Activated CD8-positive, alpha-beta memory T cell treated with anti-CD3 and anti-CD28 coated beads for 48 hours (primary cell): ENCODE data around the gene NAP1L1.

ENCODE experiments used
- DNase-seq, 3 experiments: peaks; one replicate each; pipeline ENCODE4 v3.0.0-alpha.2; 2020; ENCODE audit warnings: low read depth in 2 of 3, low spot score in 2 of 3

NAP1L1 gene

DNA sequence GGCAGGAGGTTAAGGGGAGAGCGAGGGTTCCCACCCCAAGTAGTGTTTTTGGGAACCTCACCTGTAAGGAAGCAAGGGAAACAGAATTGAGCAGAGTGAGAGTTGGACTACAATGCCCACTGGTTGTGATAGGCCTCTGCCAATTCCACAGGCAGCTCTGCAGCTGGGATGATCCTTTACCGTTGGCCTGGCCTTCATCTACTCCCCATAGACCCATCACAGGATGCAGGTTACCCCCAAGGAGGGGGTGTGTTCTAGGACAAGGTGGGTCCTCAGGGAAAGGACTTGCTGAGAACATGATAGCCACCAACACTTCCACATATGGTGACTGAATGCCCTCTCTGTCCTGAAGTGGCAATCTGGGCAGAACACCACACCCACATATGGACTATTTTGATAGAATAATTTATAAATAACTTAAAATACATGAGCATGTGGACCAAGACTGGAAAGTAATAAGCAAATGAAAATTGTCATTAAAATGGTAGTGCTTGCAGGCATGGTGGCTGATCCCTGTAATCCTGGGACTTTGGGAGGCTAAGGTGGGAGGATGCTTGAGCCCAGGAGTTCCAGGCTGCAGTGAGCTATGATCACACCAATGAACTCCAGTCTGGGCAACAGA is 61.3 kb downstream of the NAP1L1 start:
- DNase-seq, result no peak

DNA sequence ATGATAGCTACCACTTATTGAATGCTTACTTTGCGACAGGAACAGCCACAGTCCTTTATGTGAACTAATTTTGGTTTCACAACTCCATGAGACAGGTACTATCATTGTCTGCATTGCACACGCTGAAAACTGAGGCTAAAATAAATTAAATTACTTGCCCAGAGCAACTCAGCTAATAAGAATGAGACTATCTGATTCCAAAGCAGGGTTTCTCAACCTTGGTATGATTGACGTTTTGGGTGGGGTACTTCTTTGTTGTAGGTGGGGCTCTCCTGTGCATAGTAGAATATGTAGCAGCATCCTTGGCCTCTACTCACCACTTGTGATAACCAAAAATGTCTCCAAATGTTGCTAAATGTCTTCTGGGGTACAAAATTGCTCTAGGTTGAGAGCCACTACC is 62.0 kb downstream of the NAP1L1 start:
- no peak for DNase-seq

DNA sequence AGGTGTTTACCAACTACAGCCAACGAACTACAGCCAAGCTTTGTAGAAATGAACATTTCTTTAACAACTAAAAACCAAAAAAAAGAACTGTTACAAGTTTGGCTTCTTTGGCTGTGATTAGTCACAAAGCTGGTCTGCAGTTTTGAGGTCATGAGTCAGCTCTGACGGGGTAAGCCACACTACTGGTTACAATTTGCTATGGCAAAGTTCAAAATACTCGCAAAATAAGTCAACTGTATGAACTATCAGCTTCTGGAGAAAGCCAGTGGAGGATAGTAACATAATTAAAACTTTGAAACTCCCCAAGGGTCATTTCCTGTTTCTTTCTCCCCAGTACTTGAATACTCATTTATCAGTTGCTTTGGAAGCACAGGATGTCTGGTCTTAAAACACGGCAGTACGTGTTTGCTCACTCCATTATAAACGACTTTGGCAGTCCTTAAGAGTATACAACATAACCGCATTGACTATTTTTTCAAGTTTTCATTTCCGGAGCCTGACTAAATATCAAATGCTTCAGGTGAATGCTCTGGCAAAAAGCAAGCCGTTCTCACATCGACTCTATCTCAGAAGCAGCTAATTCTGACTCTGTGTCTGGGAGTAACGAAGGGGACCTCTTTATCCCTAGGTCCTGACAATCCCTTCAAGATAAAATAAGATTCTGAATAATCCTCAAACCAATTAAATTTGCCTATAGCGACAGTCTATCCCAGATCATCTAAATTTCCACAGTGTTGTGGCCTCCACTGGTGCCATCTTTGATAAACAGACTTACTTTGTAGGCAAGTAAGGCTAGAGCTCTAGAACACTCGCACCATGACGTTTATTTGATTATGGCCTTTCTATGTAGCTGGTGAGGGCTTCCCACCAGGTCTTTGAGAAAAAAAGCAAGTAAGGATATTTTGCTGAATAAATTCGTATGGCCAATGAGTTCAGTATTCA is 63.5 kb downstream of the NAP1L1 start:
- no peak for DNase-seq

DNA sequence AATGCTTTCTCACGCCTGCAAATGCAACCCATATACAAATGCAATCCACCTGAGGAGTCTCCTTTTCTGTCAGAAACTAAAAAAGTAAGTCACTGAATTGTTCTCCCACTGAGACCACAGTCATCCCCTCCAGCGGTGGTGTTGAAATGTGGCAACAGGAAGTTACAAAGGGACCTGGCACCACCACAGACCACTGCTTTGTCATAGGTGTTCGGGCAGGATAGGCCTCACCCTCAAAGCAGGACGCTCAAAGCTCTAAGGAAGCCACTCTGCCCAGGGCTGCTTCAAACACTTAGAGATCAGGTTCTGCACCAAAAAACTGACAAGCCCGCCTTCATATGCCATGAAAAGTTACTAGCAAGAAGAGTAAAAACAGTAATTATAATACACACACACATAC is 64.2 kb downstream of the NAP1L1 start:
- DNase-seq, result peak in 2 of 3 experiments; percentile 54 to 71

DNA sequence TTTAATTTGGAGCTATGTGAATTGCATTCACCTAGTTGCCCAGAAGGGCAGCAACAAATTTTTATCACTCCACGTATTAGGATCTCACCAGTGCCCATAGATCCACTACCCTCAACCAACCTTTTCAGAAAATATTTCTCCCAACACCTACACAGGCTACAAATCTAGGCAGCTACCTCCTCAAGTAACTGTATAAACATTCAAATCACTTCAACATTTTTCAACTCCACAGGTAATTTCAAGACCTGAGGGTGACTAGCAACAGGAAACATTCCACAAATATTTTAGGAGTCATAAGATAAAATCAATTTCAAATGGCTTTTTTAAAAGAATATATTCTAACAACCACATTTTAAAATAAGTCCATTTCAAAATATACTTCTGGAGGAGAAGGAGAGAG is 65.8 kb downstream of the NAP1L1 start:
- no peak for DNase-seq

DNA sequence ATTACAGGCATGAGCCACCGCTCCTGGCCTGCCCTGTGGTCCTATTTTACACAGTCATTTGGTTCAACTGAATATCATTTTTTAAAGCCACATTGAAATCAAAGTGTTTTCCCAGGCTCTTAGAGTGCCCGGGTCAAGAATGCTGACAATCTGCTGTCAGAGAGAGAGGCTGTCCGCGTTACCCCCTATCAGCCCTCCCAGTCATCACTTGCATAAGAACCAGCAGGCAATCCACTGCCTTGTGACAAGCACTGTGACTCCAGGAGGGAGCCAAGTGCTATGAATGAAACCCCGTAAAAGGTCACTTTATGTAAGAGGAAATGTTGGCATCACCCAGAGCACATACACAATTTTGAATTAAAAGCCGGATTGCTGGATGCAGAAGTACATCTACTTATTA is 66.4 kb downstream of the NAP1L1 start:
- DNase-seq, result no peak

DNA sequence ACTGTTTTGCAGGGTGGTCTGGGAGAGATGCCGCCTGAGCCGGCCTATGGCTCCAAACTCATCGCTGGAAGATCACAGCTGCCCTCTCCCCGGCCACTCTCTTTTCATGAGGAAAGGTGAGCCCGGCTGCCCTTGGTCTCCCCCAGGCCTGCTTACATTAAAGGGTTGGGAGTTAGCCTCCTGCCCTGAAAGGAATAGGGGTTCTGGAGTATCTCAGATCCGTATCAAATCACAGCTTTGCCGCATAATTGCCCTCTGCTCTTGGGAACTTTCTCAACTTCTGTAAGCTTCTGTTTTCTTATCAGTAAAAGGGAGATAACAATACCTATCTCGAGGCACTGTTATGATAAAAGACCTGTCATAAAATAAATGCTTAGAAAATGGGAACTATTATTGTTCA is 70.5 kb downstream of the NAP1L1 start:
- no peak for DNase-seq

DNA sequence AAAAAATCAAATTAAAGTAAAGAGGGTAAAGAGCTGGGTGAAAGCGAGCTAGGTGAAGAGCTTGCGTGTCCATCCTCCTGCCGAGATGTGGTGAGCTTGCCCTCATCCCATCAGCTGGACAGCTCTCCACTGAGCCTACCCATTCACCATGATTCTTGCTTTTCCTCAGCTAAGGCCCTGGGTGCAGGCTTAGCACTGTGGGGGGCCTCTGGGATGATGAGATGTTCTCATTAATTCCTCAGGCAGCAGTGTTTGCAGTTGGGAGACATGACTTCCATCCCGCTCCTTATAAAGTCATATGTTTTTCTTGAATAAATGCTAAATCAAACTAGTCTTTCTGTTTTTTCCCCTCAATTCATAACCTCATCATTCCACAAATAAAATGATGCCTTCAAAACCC is 70.9 kb downstream of the NAP1L1 start:
- no peak for DNase-seq

DNA sequence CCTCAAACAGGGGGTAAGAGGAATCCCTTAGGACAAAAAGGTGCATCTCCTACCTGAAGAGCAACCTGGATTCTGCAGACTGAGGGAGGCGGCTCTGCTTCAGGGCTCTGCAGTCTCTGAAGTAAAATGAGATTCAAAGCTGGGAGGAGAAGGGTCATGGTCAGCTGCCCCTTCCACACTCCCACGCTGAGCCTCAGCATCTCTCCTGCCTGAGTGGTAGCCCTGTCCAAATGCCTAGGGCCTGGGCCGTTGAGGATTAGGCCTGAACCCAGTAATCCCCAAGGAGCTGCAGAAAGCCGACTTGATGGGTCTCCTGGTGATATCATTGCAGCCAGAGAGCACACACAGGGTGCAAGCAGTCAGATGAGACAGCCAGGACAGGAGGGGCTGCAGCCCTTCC is 71.8 kb downstream of the NAP1L1 start:
- no peak for DNase-seq

DNA sequence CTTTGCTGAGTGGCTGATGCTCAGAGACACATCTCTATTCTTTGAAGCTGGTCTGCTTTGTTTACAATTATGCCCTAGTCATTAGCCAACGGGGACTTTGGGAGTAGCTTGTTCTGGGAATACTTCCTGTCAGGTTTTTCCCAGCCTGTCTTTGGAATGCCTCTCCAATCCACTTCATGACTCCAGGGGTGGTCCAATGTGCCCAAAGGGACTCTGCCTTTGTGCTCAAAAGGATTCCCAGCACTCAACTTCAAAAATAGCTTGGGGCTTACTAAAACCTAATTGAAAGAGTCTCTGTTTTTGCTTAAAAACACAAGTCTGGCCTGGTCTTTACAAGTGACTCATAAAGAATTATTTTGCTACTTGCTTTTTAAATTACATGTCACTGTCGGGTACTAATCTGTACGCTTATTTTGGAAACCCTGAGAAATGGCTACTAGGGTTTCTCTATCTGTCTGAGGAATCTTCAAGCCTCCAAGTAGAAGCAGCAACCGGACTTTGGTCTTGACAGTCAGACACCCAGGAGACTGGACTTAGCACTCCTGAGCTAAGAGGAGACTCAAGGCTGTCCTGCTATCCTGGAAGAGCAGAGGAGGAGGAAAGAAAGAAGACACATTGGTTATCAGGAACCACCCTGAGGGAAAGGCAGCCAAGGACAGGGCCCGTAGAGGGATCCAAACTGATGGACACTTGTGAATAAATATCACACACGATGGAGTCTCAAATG is 73.6 kb downstream of the NAP1L1 start:
- DNase-seq, result no peak

DNA sequence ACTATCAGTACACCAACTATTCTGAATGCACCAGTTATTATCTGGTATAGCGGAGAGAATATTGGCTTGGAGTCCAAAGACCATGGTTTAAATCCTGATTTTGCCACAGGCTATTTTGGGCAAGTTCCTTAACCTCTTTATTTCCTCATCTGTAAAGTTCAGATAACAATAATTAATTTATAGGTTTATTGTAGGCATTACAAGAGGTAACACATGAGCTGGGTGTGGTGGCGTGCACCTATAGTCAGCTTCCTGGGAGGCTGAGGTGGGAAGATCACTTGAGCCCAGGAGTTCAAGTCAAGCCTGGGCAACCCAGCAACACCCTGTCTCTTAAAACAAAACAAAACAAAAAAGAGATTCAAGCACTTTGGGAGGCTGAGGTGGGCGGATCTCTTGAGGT is 76.1 kb downstream of the NAP1L1 start:
- no peak for DNase-seq

DNA sequence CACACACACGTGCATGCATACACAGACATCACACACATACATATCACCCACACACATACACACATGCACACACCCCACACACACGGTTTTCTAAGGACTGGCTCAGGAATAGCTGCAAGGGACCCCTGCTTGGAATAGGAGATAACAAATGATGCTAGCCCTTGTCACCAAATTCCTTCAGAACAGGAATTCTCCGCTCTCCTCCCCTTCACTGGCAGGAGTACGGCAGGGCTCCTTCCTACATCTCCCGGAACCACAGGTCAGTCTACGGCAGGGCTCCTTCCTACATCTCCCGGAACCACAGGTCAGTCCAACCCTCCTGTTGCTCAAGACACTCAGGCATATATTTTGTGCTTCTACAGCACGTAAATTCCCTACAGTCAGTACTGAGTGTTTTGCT is 76.8 kb downstream of the NAP1L1 start:
- DNase-seq, result no peak

DNA sequence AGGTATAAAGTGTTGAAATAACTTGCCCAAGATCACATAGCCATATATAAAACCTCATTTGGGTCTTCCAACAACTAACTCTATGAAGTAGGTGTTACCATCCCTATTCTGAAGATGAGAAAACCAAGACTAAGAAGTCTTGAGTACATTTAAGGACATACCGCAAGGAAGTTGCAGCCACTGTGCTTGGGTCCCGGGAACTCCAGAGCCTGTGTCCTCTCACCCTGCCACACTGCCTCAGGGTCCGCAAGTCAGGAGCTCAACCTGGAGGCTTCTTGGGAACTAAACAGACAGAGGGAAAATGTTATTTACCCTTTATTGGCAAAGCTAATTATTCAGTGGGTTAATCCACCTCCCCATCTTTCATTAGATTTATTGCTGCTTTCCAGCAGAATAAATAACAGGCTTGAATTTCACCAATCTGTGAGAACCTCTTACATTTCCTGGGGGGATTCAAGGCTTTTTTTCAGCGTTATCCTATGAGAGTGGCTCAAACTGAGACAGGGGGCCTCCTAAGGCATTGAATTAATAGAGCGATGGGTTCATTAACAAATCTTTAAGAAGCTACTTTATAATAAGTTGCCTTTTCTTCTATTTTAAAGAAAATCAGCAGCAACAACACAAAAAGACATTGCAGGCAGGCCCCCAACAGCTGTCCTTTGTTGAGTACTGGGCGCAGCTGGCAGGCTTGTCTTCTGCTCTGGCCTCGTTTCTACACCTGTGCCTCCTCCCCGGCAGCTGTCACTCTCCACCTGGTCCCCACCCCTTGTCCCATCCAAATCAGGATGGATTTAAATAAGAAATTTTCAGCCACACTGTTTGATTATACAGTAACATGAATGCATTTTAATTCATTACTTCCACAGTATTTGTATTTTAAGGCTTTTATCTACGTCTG is 78.2 kb downstream of the NAP1L1 start:
- no peak for DNase-seq

DNA sequence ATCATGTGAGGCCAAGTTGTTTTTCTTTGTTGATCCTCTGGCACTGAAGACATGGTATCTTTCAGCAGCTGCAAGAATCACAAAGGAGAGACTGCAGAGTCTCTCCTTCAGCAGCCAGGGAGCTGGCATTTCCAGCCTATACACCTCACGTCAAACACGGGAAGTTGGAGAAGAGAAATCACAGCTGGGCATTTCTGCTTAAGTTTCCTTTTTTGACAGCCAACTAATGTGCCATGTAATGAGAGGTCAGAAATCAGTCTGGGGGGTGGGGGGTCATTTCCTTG is 81.2 kb downstream of the NAP1L1 start:
- DNase-seq, result no peak

DNA sequence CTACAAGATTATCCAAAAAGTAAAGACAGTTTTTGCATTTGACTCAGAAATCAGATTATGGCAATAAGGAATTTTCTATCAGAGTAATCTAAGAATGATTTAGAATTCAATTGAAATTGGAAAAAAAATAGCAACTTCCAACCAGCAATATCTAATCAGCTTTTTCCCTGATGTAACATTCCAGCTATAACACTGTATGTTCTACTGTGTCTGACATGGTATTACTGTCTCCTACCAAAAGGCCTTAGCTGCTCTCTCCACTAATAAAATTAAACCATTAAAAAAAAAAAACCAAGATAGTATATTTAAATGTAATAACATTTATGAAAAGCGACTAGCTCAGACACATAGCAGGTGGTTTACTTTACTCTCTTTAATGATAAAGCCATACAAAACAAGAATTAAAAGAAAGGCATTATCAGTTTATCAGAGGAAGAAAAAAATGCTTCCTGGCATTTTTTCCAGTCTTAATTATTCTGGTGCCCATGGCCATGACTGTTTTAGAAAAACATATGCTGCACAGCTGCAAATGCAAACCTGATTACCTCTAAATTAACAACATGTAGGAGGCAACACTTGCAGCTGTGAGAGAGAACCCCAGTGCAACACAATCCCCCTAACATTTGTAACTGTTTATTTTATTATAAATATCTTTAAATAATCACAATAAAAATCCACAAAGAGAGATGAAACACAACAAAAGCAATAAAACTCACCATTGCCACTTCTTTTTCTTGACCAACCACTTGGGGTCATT is 81.7 kb downstream of the NAP1L1 start:
- DNase-seq, result no peak

DNA sequence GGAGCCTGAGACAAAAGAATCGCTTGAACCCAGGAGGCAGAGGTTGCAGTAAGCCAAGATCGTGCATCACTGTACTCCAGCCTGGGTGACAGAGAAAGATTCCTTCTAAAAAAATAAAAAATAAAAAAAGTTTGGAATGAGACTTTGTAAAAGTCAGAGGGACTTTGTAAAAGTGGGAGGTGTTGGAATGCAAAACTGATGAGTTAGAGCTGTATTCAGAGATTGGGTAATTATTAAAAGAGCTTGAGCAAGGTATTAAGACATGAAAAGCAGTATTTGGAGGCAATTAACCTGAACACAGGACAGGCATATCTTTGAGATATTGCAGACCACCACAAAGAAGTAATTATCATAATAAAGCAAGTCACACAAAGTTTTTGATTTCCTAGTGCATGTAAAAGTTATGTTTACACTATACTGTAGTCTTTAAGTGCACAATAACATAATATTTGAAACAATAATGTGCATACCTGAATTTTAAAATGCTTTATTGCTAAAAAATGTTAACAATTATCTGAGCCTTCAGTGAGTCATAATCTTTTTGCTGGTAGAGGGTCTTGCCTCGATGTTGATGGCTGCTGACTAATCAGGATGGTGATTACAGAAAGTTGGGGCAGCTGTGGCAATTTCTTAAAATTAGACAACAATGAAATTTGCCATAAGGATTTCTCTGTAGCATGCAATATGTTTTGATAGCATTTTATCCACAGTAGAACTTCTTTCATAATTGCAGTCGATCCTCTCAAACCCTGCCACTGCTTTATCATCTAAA is 86.0 kb downstream of the NAP1L1 start:
- no peak for DNase-seq

DNA sequence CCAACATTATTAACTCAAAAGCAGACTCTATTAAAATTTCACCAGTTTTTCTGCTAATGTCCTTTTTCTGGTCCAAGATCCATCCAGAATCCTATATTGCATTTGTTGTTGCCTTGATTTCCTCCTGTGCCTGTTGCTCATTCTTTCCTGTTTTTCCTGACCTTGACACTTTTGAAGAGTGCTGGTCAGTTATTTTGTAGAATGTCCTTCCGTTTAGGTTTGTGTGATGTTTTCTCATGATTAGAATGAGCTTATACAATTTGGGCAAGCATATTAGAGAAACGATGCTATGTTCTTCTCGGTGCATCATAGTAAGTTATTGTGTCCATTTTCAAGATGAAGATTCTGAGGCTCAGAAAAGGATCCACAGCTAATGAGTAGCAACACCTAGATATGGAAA is 86.8 kb downstream of the NAP1L1 start:
- no peak for DNase-seq

DNA sequence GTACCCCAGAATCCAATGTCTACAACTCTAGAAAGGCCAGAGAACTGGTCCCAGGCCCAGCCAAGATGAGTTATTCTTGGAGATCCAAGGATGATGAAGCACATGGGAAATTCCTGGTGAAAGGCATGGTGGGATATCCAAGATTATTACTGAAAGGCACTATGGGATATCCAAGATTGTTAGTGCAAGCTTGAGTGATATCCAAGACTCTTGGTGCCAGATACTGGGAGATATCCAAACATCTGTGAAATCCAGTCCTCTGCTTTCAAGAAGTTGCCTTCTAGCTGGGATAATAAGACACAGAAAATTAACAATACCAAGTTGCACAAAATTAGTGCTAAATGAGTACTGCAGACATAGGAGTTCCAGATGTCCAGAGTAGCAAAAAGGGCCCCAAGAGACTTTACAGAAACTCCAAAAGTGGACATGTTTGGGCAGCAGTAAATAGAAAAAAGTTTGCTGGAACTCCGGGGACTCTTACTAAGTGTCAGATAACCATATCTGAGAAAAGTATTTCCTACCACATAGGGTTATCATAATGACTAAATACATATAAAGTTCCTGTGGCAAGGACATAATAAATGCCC is 87.5 kb downstream of the NAP1L1 start:
- DNase-seq, result no peak

DNA sequence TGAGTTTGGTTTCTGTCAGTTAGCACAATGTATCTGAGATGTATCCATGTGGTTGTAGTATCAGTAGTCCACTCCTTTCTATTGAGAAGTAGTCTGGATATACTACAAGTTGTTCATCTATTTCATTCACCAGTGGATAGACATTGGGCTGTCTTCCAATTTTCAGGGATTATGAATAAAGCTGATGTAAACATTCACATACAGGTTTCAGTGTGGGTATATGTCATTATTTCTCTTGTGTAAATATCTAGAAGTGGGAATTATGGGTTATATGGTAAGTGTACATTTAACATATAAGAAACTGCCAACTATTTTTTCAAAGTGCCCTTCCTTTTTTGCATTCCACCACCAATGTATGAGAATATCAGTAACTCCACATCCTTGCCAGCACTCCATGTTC is 88.8 kb downstream of the NAP1L1 start:
- DNase-seq, result no peak
